Lower lobe of right lung (tissue), 2 donors: ENCODE results near the gene GMDS. TPM values are rescaled to one million over a fixed set of nuclear protein-coding genes. Genes with fewer than 3 reads are reported as not detected.

Experiments
- ATAC-seq, 2 donors: fragments of 200-7000 bp; cut with Tn5 transposase; one replicate each; pipeline ENCODE4 v1.9.1; 2020 to 2022; ENCODE audit warnings: mild to moderate bottlenecking in 2 of 2, moderate library complexity in 2 of 2
- DNase-seq: peaks from one replicate; pipeline ENCODE4 v3.0.0-alpha.2; 2020
- H3K27ac ChIP-seq: fragments of 200-600 bp; one replicate; pipeline ENCODE4 v1.8.0; 2022
- H3K27me3 ChIP-seq: fragments of 200-600 bp; one replicate; pipeline ENCODE4 v1.8.0; 2022; ENCODE audit warnings: low read depth
- H3K36me3 ChIP-seq: fragments of 200-600 bp; one replicate; pipeline ENCODE4 v1.8.0; 2022; ENCODE audit warnings: mild to moderate bottlenecking
- H3K4me1 ChIP-seq: fragments of 200-600 bp; one replicate; pipeline ENCODE4 v1.8.0; 2022
- H3K4me3 ChIP-seq: fragments of 200-600 bp; one replicate; pipeline ENCODE4 v1.8.0; 2022; ENCODE audit warnings: mild to moderate bottlenecking
- H3K9me3 ChIP-seq: fragments of 200-600 bp; one replicate; pipeline ENCODE4 v1.8.0; 2022
- CTCF ChIP-seq: fragments of 200-600 bp; IDR thresholded peaks from one replicate; pipeline ENCODE4 v1.8.0; 2022; ENCODE audit warnings: antibody characterized with exemption, mild to moderate bottlenecking
- intact Hi-C: fragments of 100-400 bp; cut with DNase I; formaldehyde crosslinking; loops from one replicate; pipeline ENCODE4 v1.11.0; 2022
- total RNA-seq: library from RNA; stranded (reverse); fragmentation: NEBNext Ultra II Directional; extraction: Animal tissue kit (Norgen Biotek cat#: 25700); gene quantifications from one replicate; pipeline ENCODE4 v1.2.1, GENCODE V29; 2021
- donor health status: DM: no; HTN: yes; CAD: no; lungs with severe emphysema.

The GMDS gene
- total RNA-seq, 1 donor from 2014 or later = 12.7 TPM

- Histone ChIP-seq H3K27ac (no peak overlapping the region), H3K4me1 (no peaks in the 10 kb centered on the region), H3K4me3 (no peak overlapping the region), H3K27me3 (no peaks in the 10 kb centered on the region), H3K9me3 (no peaks in the 10 kb centered on the region), H3K36me3 (no peaks in the 10 kb centered on the region)
- ATAC-seq (no peak), DNase-seq (no peak)
- intact Hi-C loops = no loop called here
- no peak for TF ChIP-seq CTCF
These were observed 333.9 kb downstream of the GMDS start for GRCh38 chr6:1911474-1911873.

GRCh38 chr6:1910621-1911407, 334.6 kb downstream of the GMDS start:
- Histone ChIP-seq H3K4me1 (no peaks in the 10 kb centered on the region), H3K4me3 (no peak overlapping the region), H3K27me3 (no peaks in the 10 kb centered on the region), H3K36me3 (no peaks in the 10 kb centered on the region), H3K27ac (no peak overlapping the region), H3K9me3 (no peaks in the 10 kb centered on the region)
- intact Hi-C loops = no loop called here
- ATAC-seq (no peak), DNase-seq (no peak)
- no peak for TF ChIP-seq CTCF

DNA sequence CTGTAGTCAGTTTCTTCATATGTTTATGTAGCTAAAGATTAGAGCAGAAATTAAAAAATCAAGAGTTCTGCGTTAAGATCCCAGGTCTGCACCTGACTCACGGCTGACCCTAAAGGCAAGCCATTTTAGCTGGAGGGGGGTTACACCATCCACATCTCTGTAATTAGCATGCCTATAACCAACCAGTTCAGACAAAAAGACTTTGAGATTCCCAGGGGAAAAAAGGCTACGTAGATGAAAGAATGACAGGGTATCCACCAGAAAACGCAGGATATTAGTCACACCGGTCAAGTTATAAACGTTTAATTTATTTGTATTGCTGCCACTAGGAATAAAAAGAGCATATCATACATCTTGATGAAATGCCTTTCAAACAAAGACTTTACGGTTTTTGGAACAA, 336.6 kb downstream of the GMDS start:
- Histone ChIP-seq H3K36me3 (no peaks in the 10 kb centered on the region), H3K4me1 (no peaks in the 10 kb centered on the region), H3K4me3 (no peak overlapping the region), H3K9me3 (no peaks in the 10 kb centered on the region), H3K27me3 (no peaks in the 10 kb centered on the region), H3K27ac (no peak overlapping the region)
- DNase-seq (no peak), ATAC-seq (no peak)
- no peak for TF ChIP-seq CTCF
- intact Hi-C loops = no loop called here

- Histone ChIP-seq H3K4me1 (no peaks in the 10 kb centered on the region), H3K27me3 (no peaks in the 10 kb centered on the region), H3K9me3 (no peaks in the 10 kb centered on the region), H3K27ac (no peak overlapping the region), H3K4me3 (no peak overlapping the region), H3K36me3 (no peaks in the 10 kb centered on the region)
- ATAC-seq = no peak
- DNase-seq = no peak
- intact Hi-C loops = no loop called here
- TF ChIP-seq CTCF = no peak
These were observed 338.8 kb downstream of the GMDS start for GRCh38 chr6:1906609-1907008.

- no peak for TF ChIP-seq CTCF
- intact Hi-C loops = no loop called here
- Histone ChIP-seq H3K27me3 (no peaks in the 10 kb centered on the region), H3K4me3 (no peak overlapping the region), H3K4me1 (no peaks in the 10 kb centered on the region), H3K27ac (no peak overlapping the region), H3K9me3 (no peaks in the 10 kb centered on the region), H3K36me3 (no peaks in the 10 kb centered on the region)
- DNase-seq = no peak
- no peak for ATAC-seq
These were observed 339.4 kb downstream of the GMDS start for GRCh38 chr6:1906014-1906413.
